SJCRH30 (cell line): Measurements from ENCODE around the gene KCNJ11. TPM values are rescaled to one million over a fixed set of nuclear protein-coding genes. Genes with fewer than 3 reads are reported as not detected.
"Not testable (repeated sequence)": the region's sequence is repeated elsewhere in the genome, so short reads cannot be mapped to it uniquely, and the experiment has no call there.

ENCODE experiments used
- DNase-seq, 2 experiments: peaks; one replicate each; pipeline ENCODE4 v3.0.0-alpha.2; 2015 to 2020
- H3K27ac ChIP-seq: fragments of 250-450 bp; sonication (Bioruptor Pico); 2 replicates; pipeline ENCODE4 v1.5.1; 2020; ENCODE audit warnings: mild to moderate bottlenecking, moderate library complexity
- H3K27me3 ChIP-seq: fragments of 250-450 bp; sonication (Bioruptor Pico); 2 replicates; pipeline ENCODE4 v1.5.1; 2020; ENCODE audit warnings: mild to moderate bottlenecking, moderate library complexity
- H3K36me3 ChIP-seq: fragments of 250-450 bp; sonication (Bioruptor Pico); 2 replicates; pipeline ENCODE4 v1.5.1; 2020; ENCODE audit warnings: mild to moderate bottlenecking, moderate library complexity
- H3K4me1 ChIP-seq: fragments of 250-450 bp; sonication (Bioruptor Pico); 2 replicates; pipeline ENCODE4 v1.5.1; 2020; ENCODE audit warnings: mild to moderate bottlenecking, moderate library complexity
- H3K4me3 ChIP-seq: fragments of 250-450 bp; sonication (Bioruptor Pico); 2 replicates; pipeline ENCODE4 v1.5.1; 2020; ENCODE audit warnings: mild to moderate bottlenecking, moderate library complexity
- H3K9me3 ChIP-seq: fragments of 250-450 bp; sonication (Bioruptor Pico); replicated peaks from 2 replicates; pipeline ENCODE4 v1.5.1; 2020; ENCODE audit warnings: mild to moderate bottlenecking, moderate library complexity
- total RNA-seq: library from RNA; depleted of rRNA; stranded (reverse); fragments of >200 nt; shearing (Covaris generic); gene quantifications from 2 replicates; pipeline ENCODE4 v1.2.3, GENCODE V29; 2014; rRNA removed

KCNJ11 gene
- total RNA-seq: 4.8 and 5.9 TPM in 2 replicates

DNA sequence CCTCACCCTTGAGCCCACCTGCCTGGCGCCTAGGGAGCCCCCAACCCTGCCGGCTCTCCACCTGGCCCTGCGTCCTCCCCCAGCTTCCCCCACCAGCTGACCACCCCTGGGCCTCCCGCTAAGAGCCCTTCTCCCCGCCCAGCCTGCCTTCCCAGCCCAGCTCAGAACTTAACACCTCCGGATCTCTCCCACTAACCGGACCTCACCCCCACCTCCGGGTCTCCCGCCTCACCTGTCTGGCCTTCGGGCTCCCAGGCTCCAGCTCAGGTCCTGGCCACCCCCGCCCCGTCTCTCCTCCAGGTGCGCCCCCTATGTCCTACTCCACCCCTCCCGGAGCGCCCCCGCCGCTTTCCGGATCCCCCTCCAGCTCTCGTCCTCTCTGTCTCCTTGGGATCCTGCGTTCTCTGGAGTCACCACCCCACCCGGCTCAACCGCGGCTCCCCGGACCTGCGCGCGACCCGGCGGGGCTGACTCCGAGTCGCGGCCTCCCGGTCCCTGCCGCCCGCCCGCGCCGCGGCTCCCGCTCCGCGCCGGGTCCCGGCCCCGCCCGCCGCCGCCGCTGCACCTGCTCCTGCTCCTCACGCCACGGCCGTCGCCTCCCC is at the start of gene KCNJ11:
Gene KCNJ11, minus strand, starts transcription at position 51 of the 602 bp plus-strand sequence. CDS start 568 bp downstream, outside the sequence.
- no peaks in the 10 kb centered on the region for H3K36me3 ChIP-seq
- no peak for DNase-seq
- peaks cover 5% of the 10 kb centered on the region; the same call in 1 of the 2 replicates for H3K4me1 ChIP-seq
- H3K27me3 ChIP-seq: no peaks in the 10 kb centered on the region
- peak within 1 kb of the TSS; percentile 74 for H3K4me3 ChIP-seq
- no peaks in the 10 kb centered on the region for H3K9me3 ChIP-seq
- H3K27ac ChIP-seq: peak within 1 kb of the TSS; percentile 45; the same call in 1 of the 2 replicates

DNA sequence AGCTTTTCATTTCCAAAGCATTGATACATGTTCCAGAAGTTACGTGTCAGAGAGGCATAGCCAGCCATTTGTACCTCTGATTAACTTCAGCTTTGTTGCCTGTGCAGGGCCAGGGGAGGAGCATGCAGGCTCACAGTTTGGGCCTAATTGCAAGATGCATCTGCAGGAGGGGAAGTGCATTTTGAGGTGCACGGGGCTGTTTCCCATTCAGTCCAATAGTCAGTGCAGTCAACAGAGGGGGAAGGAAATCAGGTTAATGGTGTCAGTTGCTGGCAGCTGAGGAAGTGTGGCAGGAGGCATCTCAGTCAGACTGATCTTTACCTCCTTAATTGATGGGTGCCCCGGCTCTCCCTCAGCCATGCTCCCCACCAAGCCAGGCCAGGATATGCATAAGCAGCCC is 48.9 kb upstream of the KCNJ11 start:
- Histone ChIP-seq H3K4me3 (no peak overlapping the region), H3K4me1 (peaks cover 9% of the 10 kb centered on the region), H3K27ac (no peak overlapping the region), H3K9me3 (no peaks in the 10 kb centered on the region), H3K27me3 (peaks cover 8% of the 10 kb centered on the region), H3K36me3 (no peaks in the 10 kb centered on the region)
- no peak for DNase-seq

GRCh38 chr11:17434108-17434507 is 45.6 kb upstream of the KCNJ11 start:
- DNase-seq: no peak
- Histone ChIP-seq H3K9me3 (no peaks in the 10 kb centered on the region), H3K4me1 (peaks cover 21% of the 10 kb centered on the region), H3K36me3 (no peaks in the 10 kb centered on the region), H3K4me3 (no peak overlapping the region), H3K27ac (no peak overlapping the region), H3K27me3 (peaks cover 4% of the 10 kb centered on the region)

GRCh38 chr11:17432002-17432401 is 43.5 kb upstream of the KCNJ11 start:
- Histone ChIP-seq H3K9me3 (no peaks in the 10 kb centered on the region), H3K4me1 (peaks cover 21% of the 10 kb centered on the region), H3K27ac (no peak overlapping the region), H3K36me3 (no peaks in the 10 kb centered on the region), H3K27me3 (no peaks in the 10 kb centered on the region), H3K4me3 (0 out of 2 replicates have a peak overlapping the region, but pooled peaks have one; percentile 3)
- peak; percentile 89 to 96 for DNase-seq

DNA sequence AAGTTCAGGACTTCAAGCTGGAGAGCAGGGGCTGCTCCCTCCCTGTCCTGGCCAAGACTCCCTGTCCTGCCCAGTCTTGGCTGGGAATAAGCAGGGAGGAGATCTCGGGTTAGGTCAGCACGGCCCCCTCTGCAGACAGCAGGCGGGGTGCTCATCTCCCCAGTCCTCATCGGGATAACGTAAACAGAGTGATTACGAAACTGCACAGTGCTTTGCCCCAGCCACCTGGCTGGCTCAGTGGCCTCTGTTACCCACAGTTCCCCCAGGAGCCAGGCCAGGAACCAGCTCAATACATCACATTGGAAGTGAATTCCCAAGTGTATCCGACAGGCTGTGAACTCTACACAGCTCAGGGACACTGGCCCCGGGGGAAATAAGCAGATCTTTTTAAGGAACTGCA is 42.7 kb upstream of the KCNJ11 start:
- H3K27me3 ChIP-seq: no peaks in the 10 kb centered on the region
- peaks cover 21% of the 10 kb centered on the region for H3K4me1 ChIP-seq
- peak in 1 of 2 experiments; percentile 39 for DNase-seq
- H3K27ac ChIP-seq: no peak overlapping the region
- H3K36me3 ChIP-seq: no peaks in the 10 kb centered on the region
- no peaks in the 10 kb centered on the region for H3K9me3 ChIP-seq
- no peak overlapping the region for H3K4me3 ChIP-seq

DNA sequence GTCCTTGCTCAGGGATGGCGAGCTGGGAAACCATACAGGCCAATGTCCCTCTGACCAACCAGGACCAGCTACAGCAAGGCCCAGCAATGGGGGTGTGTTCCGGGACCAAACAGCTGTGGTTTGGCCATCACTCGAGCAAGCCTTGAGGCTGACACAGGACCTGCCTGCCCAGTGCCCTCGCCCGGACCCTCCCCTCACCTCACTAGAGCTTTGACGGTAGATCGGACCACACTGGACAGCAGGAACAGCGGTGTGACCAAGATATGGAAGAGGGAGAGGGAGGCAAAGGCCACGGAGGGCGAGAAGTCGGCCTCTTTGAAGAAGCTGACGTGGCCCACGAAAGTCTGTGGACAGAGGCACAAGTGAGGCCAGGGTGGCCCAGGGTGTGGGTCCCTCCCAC is 42.2 kb upstream of the KCNJ11 start:
- no peaks in the 10 kb centered on the region for H3K9me3 ChIP-seq
- H3K27ac ChIP-seq: no peak overlapping the region
- H3K4me3 ChIP-seq: no peak overlapping the region
- no peaks in the 10 kb centered on the region for H3K27me3 ChIP-seq
- no peak for DNase-seq
- no peaks in the 10 kb centered on the region for H3K36me3 ChIP-seq
- H3K4me1 ChIP-seq: peaks cover 21% of the 10 kb centered on the region

- Histone ChIP-seq H3K27ac (no peak overlapping the region), H3K27me3 (0 out of 2 replicates have a peak, but pooled peaks cover 3% of the 10 kb centered on the region), H3K4me3 (no peak overlapping the region), H3K36me3 (no peaks in the 10 kb centered on the region), H3K4me1 (peaks cover 13% of the 10 kb centered on the region), H3K9me3 (no peaks in the 10 kb centered on the region)
- DNase-seq: no peak
These were observed 40.5 kb upstream of the KCNJ11 start for GRCh38 chr11:17428925-17429324.

DNA sequence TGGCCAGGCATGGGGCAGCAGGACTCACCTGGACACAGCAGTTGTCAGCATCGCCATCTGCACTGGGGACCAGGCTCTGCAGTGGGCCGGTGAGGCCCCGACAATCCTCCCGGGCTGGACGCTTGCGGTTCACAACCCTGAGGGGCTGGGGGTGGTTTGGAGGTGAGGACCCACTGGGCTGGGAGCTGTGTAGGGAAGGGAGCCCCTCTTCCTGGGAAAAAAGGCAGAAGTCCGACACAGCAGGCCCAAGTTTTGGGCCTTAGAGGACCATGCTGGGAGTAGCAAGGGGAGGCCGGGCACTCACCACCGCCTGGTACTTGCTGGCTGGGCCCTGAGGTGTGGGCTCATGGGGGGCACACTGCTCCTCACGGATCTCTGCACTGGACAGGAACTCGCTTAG is 39.8 kb upstream of the KCNJ11 start:
- Histone ChIP-seq H3K4me3 (no peak overlapping the region), H3K4me1 (peaks cover 13% of the 10 kb centered on the region), H3K9me3 (no peaks in the 10 kb centered on the region), H3K27me3 (0 out of 2 replicates have a peak, but pooled peaks cover 3% of the 10 kb centered on the region), H3K36me3 (no peaks in the 10 kb centered on the region), H3K27ac (no peak overlapping the region)
- DNase-seq: no peak

- not testable (repeated sequence) for H3K9me3 ChIP-seq, H3K4me1 ChIP-seq, H3K4me3 ChIP-seq, H3K27me3 ChIP-seq, H3K27ac ChIP-seq, DNase-seq, H3K36me3 ChIP-seq
These were observed 37.8 kb upstream of the KCNJ11 start for GRCh38 chr11:17426233-17426632.

DNA sequence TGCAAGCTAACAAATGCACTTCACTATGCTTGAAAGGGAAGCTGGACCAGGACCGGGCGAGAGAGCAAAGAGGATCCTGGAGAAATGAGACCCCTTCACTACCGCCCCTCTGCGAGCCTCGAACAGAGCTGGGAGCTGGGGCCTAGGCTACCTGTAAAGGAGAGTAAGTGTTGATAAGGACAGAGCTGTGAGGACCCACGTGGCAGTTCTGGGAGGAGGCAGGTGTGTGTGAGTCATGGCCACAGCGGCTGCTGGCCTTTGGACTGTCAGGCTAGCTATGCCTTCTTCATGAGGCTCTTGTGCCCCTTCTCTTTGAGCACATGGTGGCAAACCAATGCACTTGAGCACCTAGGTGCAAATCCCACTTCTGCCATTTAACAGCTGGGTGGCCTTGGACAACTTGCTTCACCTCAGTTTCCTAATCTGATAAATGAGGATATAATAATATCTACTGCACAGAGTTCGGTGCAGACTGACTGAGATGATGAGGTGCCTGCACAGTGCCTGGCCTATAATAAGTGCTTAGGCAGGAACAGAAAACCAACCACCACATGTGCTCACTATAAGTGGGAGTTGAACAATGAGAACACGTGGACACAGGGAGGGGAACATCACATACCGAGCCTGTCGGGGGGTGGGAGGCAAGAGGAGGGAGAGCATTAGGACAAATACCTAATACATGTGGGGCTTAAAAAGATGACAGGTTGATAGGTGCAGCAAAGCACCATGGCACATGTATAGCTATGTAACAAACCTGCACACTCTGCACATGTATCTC is 35.3 kb upstream of the KCNJ11 start:
- DNase-seq: no peak
- H3K36me3 ChIP-seq: no peaks in the 10 kb centered on the region
- 0 out of 2 replicates have a peak, but pooled peaks cover 3% of the 10 kb centered on the region for H3K27me3 ChIP-seq
- no peak overlapping the region for H3K27ac ChIP-seq
- H3K9me3 ChIP-seq: no peaks in the 10 kb centered on the region
- no peak overlapping the region for H3K4me3 ChIP-seq
- H3K4me1 ChIP-seq: no peaks in the 10 kb centered on the region

GRCh38 chr11:17421781-17422180 is 33.3 kb upstream of the KCNJ11 start:
- Histone ChIP-seq H3K27me3 (peaks cover 3% of the 10 kb centered on the region; the same call in 1 of the 2 replicates), H3K9me3 (no peaks in the 10 kb centered on the region), H3K4me1 (no peaks in the 10 kb centered on the region), H3K4me3 (no peak overlapping the region), H3K36me3 (no peaks in the 10 kb centered on the region), H3K27ac (no peak overlapping the region)
- DNase-seq: no peak

GRCh38 chr11:17418444-17419081 is 30.1 kb upstream of the KCNJ11 start:
- no peak for DNase-seq
- Histone ChIP-seq H3K9me3 (no peaks in the 10 kb centered on the region), H3K27ac (no peak overlapping the region), H3K36me3 (no peaks in the 10 kb centered on the region), H3K4me3 (no peak overlapping the region), H3K27me3 (no peaks in the 10 kb centered on the region; the same call in 1 of the 2 replicates), H3K4me1 (no peaks in the 10 kb centered on the region)

DNA sequence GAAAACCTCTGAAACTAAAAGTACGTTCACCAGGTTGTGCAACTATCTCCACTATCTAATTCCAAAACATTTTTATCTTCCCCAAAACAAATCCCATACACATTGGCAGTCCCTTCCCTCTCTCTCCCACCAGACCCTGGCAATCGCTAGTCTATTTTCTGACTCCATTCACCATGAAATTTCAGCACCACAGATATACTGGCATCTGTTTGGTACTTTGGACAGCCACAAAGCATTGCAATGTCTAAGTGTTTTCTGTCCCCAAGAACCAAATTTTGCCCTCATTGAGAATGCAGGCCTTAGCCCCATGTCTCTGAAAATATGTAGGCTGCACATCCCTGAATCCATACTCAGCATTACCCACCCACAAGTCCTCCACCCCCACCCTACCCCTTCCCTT is 28.0 kb upstream of the KCNJ11 start:
- no peaks in the 10 kb centered on the region for H3K9me3 ChIP-seq
- no peak for DNase-seq
- H3K27ac ChIP-seq: no peak overlapping the region
- H3K4me3 ChIP-seq: no peak overlapping the region
- H3K36me3 ChIP-seq: no peaks in the 10 kb centered on the region
- no peaks in the 10 kb centered on the region; the same call in 1 of the 2 replicates for H3K27me3 ChIP-seq
- H3K4me1 ChIP-seq: no peaks in the 10 kb centered on the region

DNA sequence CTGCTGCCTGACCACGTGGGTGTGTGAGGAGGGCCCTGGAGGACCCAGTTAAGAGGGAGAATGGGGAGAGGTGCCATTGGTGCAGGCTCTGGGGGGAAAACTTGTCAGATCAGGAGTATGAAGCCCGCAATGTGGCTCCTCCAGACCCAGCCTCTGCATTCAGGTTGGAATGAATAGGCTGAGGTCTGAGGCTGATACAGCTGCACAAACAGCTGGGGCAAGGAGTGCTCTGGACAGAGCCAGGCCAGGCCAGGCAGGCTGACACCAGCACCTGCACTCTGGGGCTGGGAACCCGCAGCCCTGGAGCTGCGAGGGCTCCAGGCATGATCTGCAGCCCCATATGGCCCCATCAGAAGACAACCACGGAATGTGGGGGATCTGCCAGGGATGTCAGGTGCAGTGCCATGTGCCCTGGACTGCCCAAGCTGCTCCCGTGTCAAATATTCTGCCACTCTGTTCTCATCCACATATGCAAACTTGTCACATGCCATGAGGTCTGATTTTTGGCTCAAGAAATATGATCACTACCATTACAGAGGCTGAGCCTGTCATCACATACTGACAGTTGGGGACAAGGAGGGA is 27.2 kb upstream of the KCNJ11 start:
- Histone ChIP-seq H3K4me1 (no peaks in the 10 kb centered on the region), H3K27ac (no peak overlapping the region), H3K27me3 (no peaks in the 10 kb centered on the region; the same call in 1 of the 2 replicates), H3K4me3 (no peak overlapping the region), H3K36me3 (no peaks in the 10 kb centered on the region), H3K9me3 (no peaks in the 10 kb centered on the region)
- no peak for DNase-seq

- no peak overlapping the region for H3K27ac ChIP-seq
- no peak overlapping the region for H3K4me3 ChIP-seq
- H3K9me3 ChIP-seq: no peaks in the 10 kb centered on the region
- DNase-seq: no peak
- H3K36me3 ChIP-seq: no peaks in the 10 kb centered on the region
- no peaks in the 10 kb centered on the region for H3K4me1 ChIP-seq
- H3K27me3 ChIP-seq: no peaks in the 10 kb centered on the region; the same call in 1 of the 2 replicates
These were observed 26.5 kb upstream of the KCNJ11 start for GRCh38 chr11:17414992-17415391.
